Measurements from ENCODE around the gene ZDHHC24. TPM values are rescaled to one million over a fixed set of nuclear protein-coding genes. Genes with fewer than 3 reads are reported as not detected.
A peak's percentile ranks its signal among the peaks of the same experiment; 100 is the strongest.

ZDHHC24 gene
- total RNA-seq, 1 donor from 2014 or later = 13.5 TPM

GRCh38 chr11:66581261-66581660 lies 35.4 kb upstream of the ZDHHC24 start:
- DNase-seq (ENCODE audit: low read depth) = no peak
- H3K27me3 ChIP-seq (ENCODE audit: insufficient read depth, low read length) = no peaks in the 10 kb centered on the region

GRCh38 chr11:66580803-66581202 lies 35.0 kb upstream of the ZDHHC24 start:
- H3K9me3 ChIP-seq (ENCODE audit: insufficient read depth, low read depth, low read length) = no peaks in the 10 kb centered on the region
- H3K4me2 ChIP-seq (ENCODE audit: low read length) = no peak overlapping the region
- H3K27me3 Mint-ChIP-seq (ENCODE audit: low read depth, unreplicated experiment) = peaks cover 8% of the 10 kb centered on the region
- H3K36me3 ChIP-seq (ENCODE audit: insufficient read depth, low read length) = no peaks in the 10 kb centered on the region
- H3K4me3 ChIP-seq (ENCODE audit: insufficient read depth, low read depth, low read length) = no peak overlapping the region
- H3K27ac Mint-ChIP-seq (ENCODE audit: unreplicated experiment) = no peak overlapping the region
- no peaks in the 10 kb centered on the region for H3K4me1 ChIP-seq (ENCODE audit: insufficient read depth, low read length)
- H3K27me3 ChIP-seq (ENCODE audit: insufficient read depth, low read length) = no peaks in the 10 kb centered on the region
- no peaks in the 10 kb centered on the region for H3K36me3 Mint-ChIP-seq (ENCODE audit: low read depth, unreplicated experiment)
- H3K27ac ChIP-seq (ENCODE audit: low read depth, low read length) = no peak overlapping the region
- FAIRE-seq (no peak), DNase-seq (ENCODE audit: low read depth) (no peak)
- H3K4me3 Mint-ChIP-seq (ENCODE audit: unreplicated experiment) = no peak overlapping the region
- H4K20me1 ChIP-seq (ENCODE audit: insufficient read depth, low read length) = no peaks in the 10 kb centered on the region
- H3K4me1 Mint-ChIP-seq (ENCODE audit: low read depth, unreplicated experiment) = no peaks in the 10 kb centered on the region
- TF ChIP-seq EZH2 (IDR thresholded peaks at IDR 0.05; ENCODE audit: insufficient read depth, low read length) (no peak), CTCF (IDR thresholded peaks at IDR 0.05; ENCODE audit: insufficient read depth, low read depth, low read length) (no peak)
- no peaks in the 10 kb centered on the region for H3K79me2 ChIP-seq (ENCODE audit: insufficient read depth, low read length)
- no peak overlapping the region for H2AFZ ChIP-seq (ENCODE audit: low read depth, low read length)
- no peak overlapping the region for H3K9ac ChIP-seq (ENCODE audit: low read length)
- H3K9me3 Mint-ChIP-seq (ENCODE audit: unreplicated experiment) = peaks cover 17% of the 10 kb centered on the region

More at GRCh38 chr11:66581261-66581660, 35.4 kb upstream of the ZDHHC24 start:
- Mint-ChIP-seq H3K4me1 (ENCODE audit: low read depth, unreplicated experiment) (no peaks in the 10 kb centered on the region), H3K36me3 (ENCODE audit: low read depth, unreplicated experiment) (no peaks in the 10 kb centered on the region), H3K27ac (ENCODE audit: unreplicated experiment) (no peak overlapping the region), H3K4me3 (ENCODE audit: unreplicated experiment) (no peak overlapping the region), H3K9me3 (ENCODE audit: unreplicated experiment) (peaks cover 19% of the 10 kb centered on the region), H3K27me3 (ENCODE audit: low read depth, unreplicated experiment) (peaks cover 11% of the 10 kb centered on the region)
- Histone ChIP-seq H3K36me3 (ENCODE audit: insufficient read depth, low read length) (no peaks in the 10 kb centered on the region), H2AFZ (ENCODE audit: low read depth, low read length) (no peak overlapping the region), H3K27ac (ENCODE audit: low read depth, low read length) (no peak overlapping the region), H3K4me3 (ENCODE audit: insufficient read depth, low read depth, low read length) (no peak overlapping the region), H3K4me2 (ENCODE audit: low read length) (no peak overlapping the region), H3K4me1 (ENCODE audit: insufficient read depth, low read length) (no peaks in the 10 kb centered on the region), H3K9me3 (ENCODE audit: insufficient read depth, low read depth, low read length) (no peaks in the 10 kb centered on the region), H3K79me2 (ENCODE audit: insufficient read depth, low read length) (no peaks in the 10 kb centered on the region), H4K20me1 (ENCODE audit: insufficient read depth, low read length) (no peaks in the 10 kb centered on the region), H3K9ac (ENCODE audit: low read length) (no peak overlapping the region)
- TF ChIP-seq EZH2 (IDR thresholded peaks at IDR 0.05; ENCODE audit: insufficient read depth, low read length) (no peak), CTCF (IDR thresholded peaks at IDR 0.05; ENCODE audit: insufficient read depth, low read depth, low read length) (no peak)
- no peak for FAIRE-seq

GRCh38 chr11:66579017-66579606 lies 33.3 kb upstream of the ZDHHC24 start:
- Histone ChIP-seq H3K36me3 (ENCODE audit: insufficient read depth, low read length) (no peaks in the 10 kb centered on the region), H3K4me1 (ENCODE audit: insufficient read depth, low read length) (no peaks in the 10 kb centered on the region), H3K27me3 (ENCODE audit: insufficient read depth, low read length) (no peaks in the 10 kb centered on the region), H4K20me1 (ENCODE audit: insufficient read depth, low read length) (no peaks in the 10 kb centered on the region), H3K4me2 (ENCODE audit: low read length) (peak overlapping the region; percentile 70), H3K9ac (ENCODE audit: low read length) (no peak overlapping the region), H3K79me2 (ENCODE audit: insufficient read depth, low read length) (no peaks in the 10 kb centered on the region), H2AFZ (ENCODE audit: low read depth, low read length) (peak overlapping the region; percentile 55), H3K4me3 (ENCODE audit: insufficient read depth, low read depth, low read length) (no peak overlapping the region), H3K27ac (ENCODE audit: low read depth, low read length) (no peak overlapping the region), H3K9me3 (ENCODE audit: insufficient read depth, low read depth, low read length) (no peaks in the 10 kb centered on the region)
- H3K36me3 Mint-ChIP-seq (ENCODE audit: low read depth, unreplicated experiment) = no peaks in the 10 kb centered on the region
- no peak overlapping the region for H3K4me3 Mint-ChIP-seq (ENCODE audit: unreplicated experiment)
- DNase-seq (ENCODE audit: low read depth) (peak; percentile 61), FAIRE-seq (no peak)
- H3K9me3 Mint-ChIP-seq (ENCODE audit: unreplicated experiment) = peaks cover 20% of the 10 kb centered on the region
- no peaks in the 10 kb centered on the region for H3K4me1 Mint-ChIP-seq (ENCODE audit: low read depth, unreplicated experiment)
- H3K27me3 Mint-ChIP-seq (ENCODE audit: low read depth, unreplicated experiment) = peaks cover 17% of the 10 kb centered on the region
- H3K27ac Mint-ChIP-seq (ENCODE audit: unreplicated experiment) = no peak overlapping the region
- TF ChIP-seq CTCF (IDR thresholded peaks at IDR 0.05; ENCODE audit: insufficient read depth, low read depth, low read length) = peak; percentile 72
- TF ChIP-seq EZH2 (IDR thresholded peaks at IDR 0.05; ENCODE audit: insufficient read depth, low read length) = no peak
